ENCODE measurements around the gene ZFYVE26.

- no peak for TF ChIP-seq CTCF (IDR thresholded peaks at IDR 0.05)
- no peak for TF ChIP-seq POLR2AphosphoS5 (IDR thresholded peaks at IDR 0.05)
Measured at GRCh38 chr14:67749341-67750084, 66.9 kb downstream of the ZFYVE26 start.
